ENCODE data around the gene UBE2D1. TPM values are rescaled to one million over a fixed set of nuclear protein-coding genes. Genes with fewer than 3 reads are reported as not detected.

Gene UBE2D1
- total RNA-seq, 1 donor from 2014 or later: 24.9 TPM

DNA sequence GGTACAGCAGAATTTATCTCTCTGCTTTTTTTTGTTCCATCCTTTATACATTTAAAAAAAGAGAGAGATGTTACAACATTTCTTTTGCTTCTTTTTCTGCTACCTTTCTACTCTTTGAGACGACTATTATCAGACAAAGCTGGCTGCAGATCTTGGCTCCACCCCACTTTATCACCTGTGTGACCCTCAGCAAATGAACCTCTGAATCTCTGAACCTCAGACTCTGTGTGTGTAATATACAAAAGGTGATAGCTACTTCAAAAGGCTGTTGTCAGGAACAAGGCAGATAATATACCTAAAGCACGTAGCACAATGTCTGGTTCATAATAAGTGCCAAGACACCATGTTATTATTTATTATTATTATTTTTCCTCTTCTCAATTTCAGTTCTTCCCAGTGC, 32.6 kb upstream of the UBE2D1 start:
- TF ChIP-seq, protein P1, sequence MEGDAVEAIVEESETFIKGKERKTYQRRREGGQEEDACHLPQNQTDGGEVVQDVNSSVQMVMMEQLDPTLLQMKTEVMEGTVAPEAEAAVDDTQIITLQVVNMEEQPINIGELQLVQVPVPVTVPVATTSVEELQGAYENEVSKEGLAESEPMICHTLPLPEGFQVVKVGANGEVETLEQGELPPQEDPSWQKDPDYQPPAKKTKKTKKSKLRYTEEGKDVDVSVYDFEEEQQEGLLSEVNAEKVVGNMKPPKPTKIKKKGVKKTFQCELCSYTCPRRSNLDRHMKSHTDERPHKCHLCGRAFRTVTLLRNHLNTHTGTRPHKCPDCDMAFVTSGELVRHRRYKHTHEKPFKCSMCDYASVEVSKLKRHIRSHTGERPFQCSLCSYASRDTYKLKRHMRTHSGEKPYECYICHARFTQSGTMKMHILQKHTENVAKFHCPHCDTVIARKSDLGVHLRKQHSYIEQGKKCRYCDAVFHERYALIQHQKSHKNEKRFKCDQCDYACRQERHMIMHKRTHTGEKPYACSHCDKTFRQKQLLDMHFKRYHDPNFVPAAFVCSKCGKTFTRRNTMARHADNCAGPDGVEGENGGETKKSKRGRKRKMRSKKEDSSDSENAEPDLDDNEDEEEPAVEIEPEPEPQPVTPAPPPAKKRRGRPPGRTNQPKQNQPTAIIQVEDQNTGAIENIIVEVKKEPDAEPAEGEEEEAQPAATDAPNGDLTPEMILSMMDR (conservative IDR thresholded peaks at IDR 0.05): no peak
- Mint-ChIP-seq H3K4me1 (peaks cover 14% of the 10 kb centered on the region), H3K27ac (ENCODE audit: unreplicated experiment) (no peak overlapping the region), H3K36me3 (ENCODE audit: low read depth) (no peaks in the 10 kb centered on the region), H3K27me3 (ENCODE audit: low read depth) (peaks cover 7% of the 10 kb centered on the region), H3K9me3 (no peaks in the 10 kb centered on the region), H3K4me3 (no peak overlapping the region)
- DNase-seq (ENCODE audit: low read depth, low spot score): no peak

DNA sequence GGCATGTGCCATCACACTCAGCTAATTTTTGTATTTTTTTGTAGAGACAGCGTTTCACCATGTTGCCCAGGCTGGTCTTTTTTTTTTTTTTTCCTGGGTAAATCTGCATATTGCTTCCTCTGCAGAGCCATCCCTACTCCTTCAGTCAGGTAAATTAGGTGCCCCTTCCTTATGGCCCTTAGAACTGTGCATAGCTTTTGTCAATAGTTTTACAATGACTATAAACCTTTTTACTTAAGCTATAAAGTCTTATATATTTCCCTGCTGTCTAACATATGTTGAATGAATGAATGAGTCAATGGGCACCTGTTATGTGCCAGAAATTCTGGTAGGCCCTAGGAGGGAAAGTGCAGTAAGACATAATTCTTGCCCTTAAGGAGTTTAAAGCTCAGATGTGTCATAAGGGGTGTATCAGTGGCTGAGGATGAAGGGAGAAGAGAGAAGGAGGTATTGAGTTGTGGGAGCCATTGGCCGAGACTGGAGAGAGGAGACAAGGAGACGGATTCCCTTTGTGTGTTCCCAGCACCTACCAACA, 30.6 kb upstream of the UBE2D1 start:
- peaks cover 14% of the 10 kb centered on the region for H3K4me1 Mint-ChIP-seq
- no peaks in the 10 kb centered on the region for H3K36me3 Mint-ChIP-seq (ENCODE audit: low read depth)
- H3K27me3 Mint-ChIP-seq (ENCODE audit: low read depth): peaks cover 9% of the 10 kb centered on the region
- no peak overlapping the region for H3K4me3 Mint-ChIP-seq
- TF ChIP-seq, protein P1 (conservative IDR thresholded peaks at IDR 0.05): no peak
- no peak overlapping the region for H3K27ac Mint-ChIP-seq (ENCODE audit: unreplicated experiment)
- no peak for DNase-seq (ENCODE audit: low read depth, low spot score)
- no peaks in the 10 kb centered on the region for H3K9me3 Mint-ChIP-seq

DNA sequence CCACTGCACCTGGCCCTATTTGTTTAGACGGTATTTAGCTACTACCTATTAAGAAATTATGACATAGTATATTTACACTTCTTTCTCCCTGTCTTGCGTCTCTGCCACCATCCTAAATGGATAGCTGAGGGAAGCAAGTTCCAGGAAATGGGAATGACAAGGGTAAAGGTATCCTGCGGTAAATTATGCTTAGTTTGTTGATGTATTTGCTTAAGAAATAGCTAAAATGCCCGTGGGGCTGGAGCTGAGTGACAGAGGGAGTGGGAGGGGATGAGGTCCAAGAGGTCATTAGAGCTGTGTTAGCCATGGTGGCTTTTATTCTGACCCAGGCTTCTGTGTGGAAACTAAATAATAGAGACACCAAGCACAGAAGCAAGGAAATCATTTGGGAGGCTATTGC, 29.0 kb upstream of the UBE2D1 start:
- Mint-ChIP-seq H3K36me3 (ENCODE audit: low read depth) (no peaks in the 10 kb centered on the region), H3K4me1 (peaks cover 14% of the 10 kb centered on the region), H3K27ac (ENCODE audit: unreplicated experiment) (no peak overlapping the region), H3K4me3 (no peak overlapping the region), H3K27me3 (ENCODE audit: low read depth) (peaks cover 9% of the 10 kb centered on the region), H3K9me3 (no peaks in the 10 kb centered on the region)
- no peak for DNase-seq (ENCODE audit: low read depth, low spot score)
- TF ChIP-seq, protein P1 (conservative IDR thresholded peaks at IDR 0.05): no peak

DNA sequence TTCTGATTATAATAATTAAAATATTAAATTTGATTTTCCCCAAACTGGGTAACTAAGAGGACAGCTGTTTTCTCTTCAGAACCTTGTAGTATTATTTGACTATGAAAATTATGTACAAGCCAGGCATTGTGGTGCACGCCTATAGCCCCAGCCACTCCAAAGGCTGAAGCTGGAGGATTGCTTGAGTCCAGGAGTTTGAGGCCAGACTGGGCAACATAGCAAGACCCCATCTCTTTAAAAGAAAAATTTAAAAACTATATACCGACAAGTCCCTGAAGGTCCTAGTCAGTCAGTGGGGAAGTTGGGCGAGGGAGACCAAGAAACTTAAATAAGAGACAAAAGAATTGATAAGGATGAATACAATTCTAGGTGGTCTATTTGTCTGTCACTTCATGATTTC, 27.1 kb upstream of the UBE2D1 start:
- DNase-seq (ENCODE audit: low read depth, low spot score): no peak
- Mint-ChIP-seq H3K27ac (ENCODE audit: unreplicated experiment) (no peak overlapping the region), H3K9me3 (no peaks in the 10 kb centered on the region), H3K27me3 (ENCODE audit: low read depth) (peaks cover 2% of the 10 kb centered on the region), H3K4me1 (peaks cover 6% of the 10 kb centered on the region), H3K4me3 (no peak overlapping the region), H3K36me3 (ENCODE audit: low read depth) (no peaks in the 10 kb centered on the region)
- TF ChIP-seq, protein P1 (conservative IDR thresholded peaks at IDR 0.05): no peak

DNA sequence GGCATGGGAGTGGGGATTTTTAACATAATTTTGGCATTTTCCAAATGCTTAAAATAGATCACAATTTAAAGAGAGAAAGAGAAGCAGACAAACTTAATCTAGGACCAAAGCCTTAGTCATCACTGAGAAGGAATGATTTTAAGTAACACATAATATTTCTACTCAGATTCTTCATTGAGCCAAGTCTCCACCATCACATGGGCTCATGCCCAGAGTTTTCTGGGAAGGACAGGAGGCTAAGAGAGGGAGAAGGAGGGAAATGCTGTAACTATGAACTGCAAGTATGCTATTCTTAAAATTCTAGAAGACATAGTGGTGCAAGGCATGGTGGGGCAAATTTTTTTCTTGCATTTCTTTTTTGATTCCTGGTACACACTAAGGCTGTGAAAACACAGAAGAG, 23.8 kb upstream of the UBE2D1 start:
- peaks cover 2% of the 10 kb centered on the region for H3K27me3 Mint-ChIP-seq (ENCODE audit: low read depth)
- no peaks in the 10 kb centered on the region for H3K36me3 Mint-ChIP-seq (ENCODE audit: low read depth)

More for the DNA sequence above, 23.8 kb upstream of the UBE2D1 start:
- no peak overlapping the region for H3K4me3 Mint-ChIP-seq
- H3K9me3 Mint-ChIP-seq: no peaks in the 10 kb centered on the region
- no peak overlapping the region for H3K27ac Mint-ChIP-seq (ENCODE audit: unreplicated experiment)
- peaks cover 2% of the 10 kb centered on the region for H3K4me1 Mint-ChIP-seq
- DNase-seq (ENCODE audit: low read depth, low spot score): no peak
- TF ChIP-seq, protein P1 (conservative IDR thresholded peaks at IDR 0.05): no peak
